Measurements from ENCODE around the gene PKD2L1.
"Not testable (repeated sequence)": the region's sequence is repeated elsewhere in the genome, so short reads cannot be mapped to it uniquely, and the experiment has no call there.

The PKD2L1 gene

DNA sequence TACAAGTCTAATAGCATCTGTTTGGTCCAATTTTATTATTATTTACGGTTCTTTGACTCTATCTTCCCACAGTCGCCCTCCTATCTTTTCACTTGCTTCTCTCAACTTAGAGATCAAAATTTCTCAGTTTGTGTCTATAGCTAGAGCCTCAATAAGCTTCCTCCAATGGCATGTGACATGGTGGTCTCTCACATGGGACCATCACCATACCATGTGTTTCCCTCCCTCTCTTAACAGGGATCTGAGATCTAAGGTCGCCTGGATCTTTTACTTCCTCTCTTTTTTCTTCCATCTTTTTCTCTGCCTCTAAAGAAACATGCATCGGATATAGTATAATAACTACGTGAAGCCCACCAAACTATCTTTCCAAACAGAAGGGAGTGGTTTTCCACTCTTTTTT lies 1.8 kb downstream of the PKD2L1 start:
- DNase-seq: no peak

DNA sequence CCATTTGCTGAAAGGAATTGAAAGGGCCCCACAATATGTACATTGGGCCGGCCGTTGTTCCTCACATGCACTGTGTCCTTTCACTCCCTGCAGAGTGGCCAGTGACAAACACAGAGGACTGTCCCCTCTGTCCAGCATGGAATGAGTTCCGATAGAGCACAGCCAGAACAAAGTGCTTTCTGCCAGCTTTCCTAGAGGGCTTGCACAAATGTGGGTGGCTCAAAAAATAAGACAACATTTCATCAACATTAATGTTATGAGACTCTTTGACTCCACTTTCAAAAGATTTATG lies 2.4 kb downstream of the PKD2L1 start:
- no peak for DNase-seq

DNA sequence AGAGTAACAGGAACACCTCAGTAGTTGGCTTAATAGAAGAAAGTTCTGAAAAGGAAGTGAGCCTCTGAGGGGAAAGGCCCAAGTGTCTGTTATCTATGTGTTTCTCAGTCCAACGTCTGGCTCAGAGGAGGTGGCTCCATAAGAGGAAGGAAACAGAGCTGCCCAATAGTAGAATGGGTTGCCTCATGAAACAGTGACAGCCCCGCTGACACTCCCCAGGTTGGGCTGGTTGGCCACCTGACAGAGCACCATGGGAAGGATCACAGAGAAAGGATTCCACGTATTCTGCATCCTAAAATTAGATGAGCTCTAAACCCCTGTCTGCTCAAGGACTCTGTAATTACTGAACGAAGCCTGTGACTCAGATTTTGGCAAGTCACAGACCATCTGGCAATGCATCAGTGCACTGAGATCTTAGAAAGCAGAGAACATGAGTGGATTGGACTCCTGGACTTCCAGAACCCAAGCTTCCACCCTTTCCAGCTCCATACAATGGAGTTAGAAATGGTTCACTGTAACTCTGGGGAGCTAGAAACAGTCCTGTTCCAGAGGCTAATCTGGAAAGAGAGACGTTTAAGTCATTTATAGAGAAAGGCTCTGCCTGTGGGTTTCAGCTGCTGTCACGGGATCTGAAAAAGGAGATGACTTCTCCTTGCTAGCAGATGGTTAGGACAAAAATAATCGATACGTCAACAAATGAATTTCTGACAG lies 2.9 kb downstream of the PKD2L1 start:
- DNase-seq: no peak

DNA sequence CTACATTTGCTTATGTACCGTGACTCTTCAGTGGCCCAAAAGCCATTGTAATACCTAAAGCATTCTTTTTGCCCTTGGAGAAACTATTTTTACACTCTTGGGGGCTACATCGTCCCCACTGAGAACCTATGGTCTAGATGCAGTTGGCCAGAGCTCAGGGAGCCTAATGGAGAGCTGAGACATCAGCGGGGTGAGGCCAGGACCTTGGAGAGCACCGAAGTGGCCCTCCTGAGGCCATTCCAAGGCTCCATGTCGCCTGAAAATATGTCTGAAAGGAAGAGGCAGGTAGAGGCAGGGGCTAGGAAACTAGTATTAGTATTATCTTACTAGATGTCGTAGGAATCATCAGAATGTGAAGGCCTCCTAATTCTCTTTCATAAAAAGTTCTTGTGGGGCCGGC lies 4.9 kb downstream of the PKD2L1 start:
- no peak for DNase-seq

DNA sequence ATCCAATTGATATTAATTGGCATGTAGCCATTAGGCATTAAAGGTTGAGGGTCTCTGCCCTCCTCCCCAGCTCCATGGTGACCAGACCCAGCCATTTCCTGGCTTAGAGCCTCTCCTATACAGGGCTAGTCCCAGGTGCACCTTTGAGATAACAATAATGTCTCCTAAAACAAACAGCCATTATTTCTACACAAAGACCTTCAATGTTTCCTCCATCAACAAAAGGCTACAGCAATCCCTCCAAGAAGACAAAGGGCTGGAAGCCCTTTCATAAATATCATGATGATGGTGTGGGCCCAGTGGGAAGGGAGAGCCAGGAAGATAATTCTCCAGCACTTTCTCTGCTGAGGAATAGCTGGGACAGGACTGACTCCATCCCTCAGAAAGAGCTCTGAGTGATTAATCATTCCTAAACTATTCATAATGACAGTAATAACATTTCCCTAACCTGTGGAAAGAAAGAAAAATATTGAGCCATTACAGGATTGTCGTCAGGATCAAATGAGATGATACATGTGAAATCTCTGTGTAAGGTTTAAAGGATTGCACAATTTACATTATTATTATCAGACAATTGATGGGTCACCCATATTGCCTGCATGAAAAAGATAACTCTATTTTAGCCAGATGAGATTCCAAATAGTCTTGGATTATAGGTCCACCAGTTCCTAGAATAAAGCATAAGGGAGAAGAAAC lies 10.2 kb downstream of the PKD2L1 start:
- DNase-seq: no peak

DNA sequence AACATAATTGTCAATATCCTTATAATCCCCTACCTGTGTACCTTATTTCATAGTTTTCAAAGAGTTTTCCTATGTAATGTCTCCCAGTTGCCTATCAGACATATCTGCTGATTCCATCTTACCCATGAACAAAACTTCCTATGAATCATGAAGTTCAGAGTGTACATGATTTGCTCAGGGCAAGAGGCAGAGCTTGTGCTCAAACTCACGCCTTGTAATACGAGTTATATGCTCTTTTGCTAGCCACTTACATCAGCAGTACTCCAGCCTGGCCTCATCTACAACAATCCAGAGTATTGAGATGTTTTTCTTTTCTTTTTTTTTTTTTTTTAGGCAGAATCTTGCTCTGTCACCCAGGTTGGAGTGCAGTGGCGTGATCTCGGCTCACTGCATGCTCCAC lies 11.8 kb downstream of the PKD2L1 start:
- DNase-seq: no peak

DNA sequence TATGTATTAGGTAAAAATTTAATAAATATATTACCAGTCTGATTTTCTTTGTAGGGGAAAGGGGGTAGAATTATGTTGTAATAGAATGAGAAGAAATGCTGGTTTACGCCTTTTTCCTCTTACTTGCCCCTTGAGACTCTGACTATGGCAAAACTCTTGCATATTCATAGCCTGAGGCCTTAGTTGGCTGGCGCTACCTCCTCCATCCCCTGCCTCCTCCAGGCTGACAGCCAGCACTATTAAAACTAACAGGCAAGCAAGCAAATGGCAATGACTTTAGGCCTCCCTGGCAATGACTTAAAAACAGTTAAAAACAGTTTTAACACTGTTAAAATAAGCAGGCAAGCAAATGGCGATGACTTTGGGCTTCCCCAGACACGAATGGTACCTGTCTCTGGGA lies 14.4 kb downstream of the PKD2L1 start:
- DNase-seq: no peak

DNA sequence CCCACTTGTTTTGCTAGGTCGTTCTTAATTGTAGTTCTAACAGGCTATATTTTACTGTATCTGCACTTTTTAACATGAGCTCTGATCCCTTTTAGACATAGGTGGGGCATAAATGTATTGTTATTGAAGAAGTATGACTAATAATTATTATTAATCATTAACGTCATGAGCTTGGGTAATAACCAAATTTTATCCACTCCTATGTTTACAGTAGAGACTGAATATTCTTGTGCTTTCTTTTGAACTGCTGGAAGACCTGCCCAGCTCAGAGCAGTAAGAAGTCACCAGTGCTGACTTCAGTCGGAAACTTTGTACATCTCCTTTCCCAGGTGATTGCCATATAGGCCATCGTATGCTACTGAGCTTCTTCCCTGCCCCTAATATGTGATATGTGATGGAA lies 18.7 kb downstream of the PKD2L1 start:
- DNase-seq: no peak

DNA sequence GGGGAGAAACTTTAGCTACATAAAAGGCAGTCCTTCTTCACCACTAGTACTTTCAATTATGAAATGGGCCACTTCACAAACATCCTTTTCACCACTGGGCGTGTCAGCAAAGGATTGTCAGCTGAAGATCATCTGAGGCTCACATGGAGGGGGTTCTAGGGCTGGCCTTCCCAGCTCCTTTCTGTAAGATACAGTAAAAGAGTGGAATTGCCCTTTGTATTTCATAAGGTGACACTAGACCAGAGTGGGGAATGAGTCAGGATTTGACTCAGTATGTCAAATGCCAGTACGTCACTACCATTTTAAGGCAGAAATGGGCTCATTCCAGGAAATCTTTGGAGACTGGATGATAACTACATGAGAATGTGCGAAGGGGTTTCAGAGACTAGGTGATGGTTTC lies 22.3 kb downstream of the PKD2L1 start:
- DNase-seq: no peak

DNA sequence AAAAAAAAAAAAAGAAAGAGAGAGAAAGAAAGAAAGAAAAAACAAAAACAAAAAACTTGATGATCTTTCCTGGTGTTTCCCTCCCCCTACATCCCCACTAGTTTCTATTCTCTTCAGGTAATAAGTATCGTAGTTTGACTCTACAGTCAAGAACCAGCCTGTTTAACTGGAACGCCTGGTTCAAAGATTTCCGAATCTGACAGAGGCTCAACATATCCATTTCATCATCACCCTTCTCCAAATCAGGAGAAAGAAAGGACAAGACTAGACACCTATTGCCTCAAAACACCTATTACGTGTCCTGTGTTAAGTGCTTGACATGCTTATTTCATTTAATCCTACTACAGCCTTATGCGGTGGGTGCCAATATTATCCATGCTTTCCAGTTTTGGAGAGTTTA lies 23.2 kb downstream of the PKD2L1 start:
- no peak for DNase-seq

DNA sequence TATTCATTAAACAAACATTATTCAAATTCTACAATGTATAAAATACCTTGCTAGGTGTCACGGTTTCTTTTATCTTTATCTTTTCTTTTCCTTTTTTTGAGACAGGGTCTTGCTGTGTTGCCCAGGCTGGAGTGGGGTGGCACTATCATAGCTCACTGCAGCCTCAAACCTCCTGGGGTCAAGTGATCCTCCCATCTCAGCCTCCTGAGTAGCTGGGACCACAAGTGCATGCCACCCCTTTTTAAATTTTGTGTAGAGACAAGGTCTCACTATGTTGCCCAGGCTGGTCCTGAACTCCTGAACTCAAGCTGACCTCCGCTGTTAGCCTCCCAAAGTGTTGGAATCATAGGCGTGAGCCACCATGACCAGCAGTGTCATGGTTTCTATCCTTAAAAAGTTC lies 25.6 kb downstream of the PKD2L1 start:
- DNase-seq: no peak

DNA sequence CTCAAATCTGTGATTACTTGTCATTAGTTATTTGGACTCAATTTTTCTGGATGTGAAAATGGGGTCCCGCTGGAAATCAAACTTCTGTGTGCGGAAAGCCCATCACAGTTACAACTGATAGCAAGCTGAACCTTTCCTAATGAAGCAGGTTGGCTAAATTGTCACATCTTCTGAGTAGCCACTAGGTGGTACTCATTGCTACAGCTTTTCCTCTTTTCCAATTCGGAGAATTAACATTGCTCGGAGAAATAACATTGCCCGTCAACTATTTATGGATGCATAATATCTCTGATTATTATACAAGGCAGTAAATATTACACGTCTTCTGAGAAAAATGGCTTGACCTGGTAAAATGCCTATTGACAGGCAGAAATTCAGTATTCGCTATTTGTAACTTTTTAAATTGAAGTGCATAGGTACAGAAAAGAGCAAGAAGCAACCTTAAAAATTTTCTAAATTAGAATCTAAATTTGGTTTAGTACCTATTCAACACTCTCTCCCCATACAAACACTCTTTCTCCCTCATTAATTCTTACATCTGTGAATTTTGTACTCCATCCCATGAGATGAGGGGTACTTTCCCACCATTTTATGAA lies 26.2 kb downstream of the PKD2L1 start:
- no peak for DNase-seq

DNA sequence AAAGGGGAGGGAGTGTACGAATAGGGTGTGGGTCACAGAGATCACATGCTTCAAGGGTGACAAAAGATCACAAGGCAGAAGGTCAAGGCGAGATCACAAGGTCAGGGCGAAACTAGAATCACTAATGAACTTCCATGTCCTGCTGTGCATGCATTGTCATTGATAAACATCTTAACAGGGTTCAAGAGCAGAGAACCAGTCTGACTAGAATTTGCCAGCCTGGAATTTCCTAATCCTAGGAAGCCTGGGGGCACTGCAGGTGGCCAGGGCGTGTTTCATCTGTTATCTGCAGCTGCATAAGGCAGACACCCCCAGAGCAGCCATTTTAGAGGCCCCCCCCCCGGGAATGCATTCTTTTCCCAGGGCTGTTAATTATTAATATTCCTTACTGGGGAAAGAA lies 28.9 kb downstream of the PKD2L1 start:
- not testable (repeated sequence) for DNase-seq

DNA sequence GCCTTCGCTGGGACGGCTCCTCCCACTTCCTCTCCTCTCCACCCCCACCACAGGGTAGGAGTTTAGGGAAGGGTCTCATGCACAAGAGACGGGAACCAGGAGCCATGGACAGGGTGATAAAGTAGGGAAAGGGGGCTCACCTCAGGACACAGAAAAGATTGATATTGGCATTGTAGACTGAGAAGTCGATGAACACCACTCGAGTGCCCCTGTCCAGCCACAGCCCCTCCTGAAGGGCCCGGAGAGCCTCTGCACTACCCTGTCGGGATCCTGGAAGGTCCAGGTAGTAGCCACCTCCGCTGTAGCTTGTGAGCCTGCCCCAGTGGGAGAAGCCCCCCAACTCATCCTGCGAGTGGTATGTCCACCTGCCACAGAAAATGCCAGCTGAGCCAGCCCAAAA lies 32.8 kb downstream of the PKD2L1 start:
- DNase-seq: no peak

DNA sequence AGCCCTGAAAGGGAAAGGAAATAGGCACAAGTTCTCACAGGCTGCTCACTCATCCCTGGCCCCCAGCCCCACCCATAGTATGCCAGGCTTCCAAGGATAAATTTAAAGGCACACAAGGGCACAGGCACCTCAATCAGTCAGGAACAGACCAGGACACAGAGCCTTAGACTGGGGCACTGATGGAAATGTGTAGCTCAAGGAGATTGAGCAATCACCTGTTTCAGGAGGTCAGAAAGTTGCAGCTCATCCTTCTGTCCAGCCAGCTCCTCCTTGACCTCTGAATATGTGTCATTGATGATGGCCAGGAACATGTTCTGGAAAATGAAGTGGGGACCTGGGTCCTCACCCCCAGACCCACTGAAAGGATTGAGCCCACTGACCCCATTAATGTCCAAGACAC lies 37.0 kb downstream of the PKD2L1 start:
- DNase-seq: no peak

DNA sequence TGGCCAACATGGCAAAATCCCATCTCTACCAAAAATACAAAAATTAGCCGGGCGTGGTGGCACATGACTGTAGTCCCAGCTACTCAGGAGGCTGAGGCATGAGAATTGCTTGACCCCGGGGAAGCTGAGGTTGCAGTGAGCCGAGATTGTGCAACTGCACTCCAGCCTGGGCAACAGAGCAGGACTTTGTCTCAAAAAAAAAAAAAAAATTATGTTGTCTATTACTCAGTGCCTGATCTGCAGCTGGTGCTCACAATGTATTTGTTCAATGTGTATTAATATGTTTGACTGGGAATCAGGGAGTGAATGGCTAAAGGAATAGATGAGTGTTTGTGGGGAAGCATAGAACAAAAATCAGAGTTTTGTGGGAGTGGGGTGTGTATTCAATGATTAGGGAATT lies 37.7 kb downstream of the PKD2L1 start:
- DNase-seq: not testable (repeated sequence)

DNA sequence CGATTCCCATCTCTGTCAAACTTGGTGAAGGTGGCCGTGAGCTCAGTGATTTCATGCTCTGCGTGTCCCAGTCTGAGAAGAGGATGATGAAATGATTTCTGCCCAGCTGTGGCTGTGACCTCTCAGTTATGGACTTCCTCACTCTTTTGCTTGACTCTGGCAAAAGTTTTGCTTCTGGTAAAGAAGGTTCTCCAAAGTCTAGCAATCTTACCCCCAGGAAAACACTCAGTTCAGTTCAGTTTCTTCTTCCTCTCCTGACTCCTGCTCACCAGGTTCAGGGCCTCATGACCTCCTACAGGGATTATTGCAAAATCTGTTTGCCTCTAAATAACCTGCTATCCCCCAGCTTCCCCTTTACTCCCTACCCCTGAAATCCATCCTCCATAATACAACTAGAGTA lies 38.7 kb downstream of the PKD2L1 start:
- no peak for DNase-seq

DNA sequence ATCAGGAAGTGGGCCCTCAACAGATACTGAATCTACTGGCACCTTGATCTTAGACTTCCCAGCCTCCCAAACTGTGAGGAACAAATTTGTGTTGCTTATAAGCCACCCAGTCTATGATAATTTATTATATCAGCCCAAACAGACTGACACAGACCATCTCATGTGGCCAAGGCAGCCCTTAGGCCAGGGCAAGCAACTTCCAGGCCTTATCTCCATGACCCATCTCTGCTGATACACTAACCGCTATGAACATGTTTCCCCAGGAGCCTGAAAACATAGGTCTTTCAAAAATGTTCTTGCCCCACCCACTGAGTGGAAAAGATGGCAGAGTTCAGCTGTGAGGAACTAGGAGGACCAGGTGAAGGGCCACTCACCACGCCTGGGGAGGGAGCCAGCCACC lies 40.4 kb downstream of the PKD2L1 start:
- no peak for DNase-seq

DNA sequence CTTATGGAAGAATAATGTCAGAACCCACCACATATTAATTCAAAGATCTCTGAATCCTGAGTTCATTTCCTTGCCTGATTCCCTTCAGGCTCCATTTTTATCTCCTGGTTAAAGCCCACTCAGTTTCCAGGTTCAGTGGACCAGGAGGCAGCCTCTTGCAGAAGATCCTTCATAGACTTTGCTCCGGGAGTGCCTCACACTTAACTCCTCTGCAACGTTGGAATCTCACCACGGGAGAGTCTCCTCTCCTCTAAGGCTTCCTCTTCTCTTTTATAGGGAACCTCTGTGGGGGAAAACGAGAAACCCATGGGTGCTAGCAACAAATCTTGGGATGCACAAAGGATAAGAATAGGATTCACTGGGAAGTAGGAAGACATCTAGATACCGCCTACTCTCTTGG lies 41.8 kb downstream of the PKD2L1 start:
- DNase-seq: no peak

DNA sequence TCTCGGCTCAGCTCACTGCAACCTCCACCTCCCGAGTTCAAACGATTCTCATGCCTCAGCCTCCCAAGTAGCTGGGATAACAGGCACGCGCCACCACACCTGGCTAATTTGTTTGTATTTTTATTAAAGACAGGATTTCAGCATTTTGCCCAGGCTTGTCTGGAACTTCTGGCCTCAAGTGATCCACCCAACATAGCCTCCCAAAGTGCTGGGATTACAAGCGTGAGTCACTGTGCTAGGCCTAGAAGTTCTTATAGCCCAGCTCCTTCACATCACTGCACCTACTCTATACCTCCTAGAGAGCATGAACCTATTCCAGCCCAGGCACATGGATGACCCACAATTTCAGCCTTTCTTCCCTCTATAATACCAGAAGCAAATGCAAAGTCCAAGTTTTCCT lies 42.3 kb downstream of the PKD2L1 start:
- no peak for DNase-seq

DNA sequence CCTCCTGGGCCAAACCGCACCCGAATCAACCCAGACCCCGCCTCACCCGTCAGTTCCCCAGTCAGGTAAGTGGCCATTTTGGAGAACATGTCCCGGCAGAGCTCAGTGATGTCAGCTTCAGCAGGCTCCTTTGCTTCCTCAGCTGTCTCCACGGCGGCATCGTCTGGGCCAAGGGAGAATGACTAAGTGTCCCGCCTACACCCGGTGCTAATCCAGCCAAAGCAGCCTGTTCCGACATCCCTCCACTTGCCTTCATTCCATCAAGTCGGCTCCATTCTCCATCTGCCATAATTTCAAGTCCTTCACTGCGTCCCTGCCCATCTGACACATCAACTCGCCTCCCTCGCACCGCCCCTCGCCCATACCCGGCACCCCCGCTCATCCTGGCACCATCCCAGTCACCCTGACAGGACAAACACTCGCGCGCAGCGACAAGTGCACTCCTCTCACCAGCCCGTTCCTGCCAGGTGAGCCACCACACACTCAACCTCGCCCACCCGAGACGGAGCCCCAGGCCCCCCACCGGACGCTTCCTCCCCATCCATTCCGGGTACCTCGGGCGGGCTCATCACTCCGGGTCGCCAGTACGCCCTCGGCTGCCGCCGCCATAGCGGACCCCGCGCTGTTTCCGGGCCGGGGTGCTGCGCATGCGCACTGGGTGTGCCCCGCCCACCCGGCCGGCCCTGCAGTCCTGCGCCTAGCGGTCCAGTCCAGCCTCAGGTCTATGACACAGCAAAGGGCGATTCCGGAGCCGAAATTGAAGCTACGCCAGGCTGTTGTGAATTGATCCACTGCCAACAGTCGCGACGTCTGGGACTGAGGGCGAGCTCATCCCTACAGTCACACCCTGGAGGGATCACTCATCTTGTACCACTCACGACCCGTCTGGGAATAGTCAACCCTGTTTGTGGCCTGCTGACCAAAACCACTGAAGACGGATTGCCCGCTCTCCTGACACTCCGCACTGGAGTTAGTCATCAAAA lies 43.7 kb downstream of the PKD2L1 start, which contains the start of gene BLOC1S2:
BLOC1S2 (minus strand) TSS at position 630 of the 983 bp plus-strand sequence; CDS start at position 609, 21 bp downstream.
- peak; percentile 86 for DNase-seq

DNA sequence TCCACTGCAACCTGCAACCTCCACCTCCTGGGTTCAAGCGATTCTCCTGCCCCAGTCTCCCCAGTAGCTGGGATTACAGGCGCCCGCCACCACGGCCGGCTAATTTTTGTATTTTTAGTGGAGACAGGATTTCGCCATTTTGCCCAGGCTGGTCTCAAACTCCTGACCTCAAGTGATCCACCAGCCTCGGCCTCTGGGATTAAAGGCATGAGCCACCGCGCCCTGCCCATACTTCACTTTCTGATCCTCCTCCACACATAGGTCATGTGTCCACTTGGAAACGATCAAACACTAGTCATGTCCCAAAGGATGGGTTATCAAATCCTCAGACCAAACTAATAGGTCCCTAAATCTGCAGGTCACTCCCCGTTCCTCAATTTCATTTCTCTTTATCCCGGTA lies 44.7 kb downstream of the PKD2L1 start:
- not testable (repeated sequence) for DNase-seq

DNA sequence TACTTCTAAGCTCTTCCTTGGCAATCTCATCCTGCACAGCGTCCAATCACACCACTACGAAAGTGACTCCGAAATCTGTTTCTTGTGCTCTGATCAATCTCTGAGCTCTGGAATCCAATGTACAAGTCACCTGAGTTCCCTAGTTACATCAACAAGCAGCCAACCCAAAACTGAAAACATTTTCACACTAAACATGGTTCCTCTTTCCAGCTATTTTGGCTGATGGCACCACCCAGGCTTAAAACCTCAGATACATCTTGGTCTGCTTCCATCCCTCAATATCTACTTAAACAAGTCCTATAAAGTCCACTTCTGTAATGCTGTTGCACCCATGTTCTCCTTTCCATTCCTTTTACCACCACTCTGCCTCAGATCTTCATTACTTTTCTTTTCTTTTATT lies 47.1 kb downstream of the PKD2L1 start:
- no peak for DNase-seq

Measured in stimulated activated naive CD4-positive, alpha-beta T cell treated with Interleukin-2 at 50 U/mL for 16 hours (primary cell).